Left ventricle myocardium inferior (tissue), 1 donor: ENCODE data around the gene PTH2. TPM values are rescaled to one million over a fixed set of nuclear protein-coding genes. Genes with fewer than 3 reads are reported as not detected.

Source experiments
- DNase-seq: peaks from one replicate; pipeline ENCODE4 v3.0.0-alpha.2; 2020
- H3K27ac ChIP-seq: fragments of 200-600 bp; replicated peaks from 2 replicates; pipeline ENCODE4 v1.8.0; 2021
- H3K27me3 ChIP-seq: fragments of 200-600 bp; 2 replicates; pipeline ENCODE4 v1.8.0; 2021; ENCODE audit warnings: low read depth
- H3K36me3 ChIP-seq: fragments of 200-600 bp; 2 replicates; pipeline ENCODE4 v1.8.0; 2021
- H3K4me1 ChIP-seq: fragments of 200-600 bp; 2 replicates; pipeline ENCODE4 v1.8.0; 2021
- H3K4me3 ChIP-seq: fragments of 200-600 bp; 2 replicates; pipeline ENCODE4 v1.8.0; 2021; ENCODE audit warnings: mild to moderate bottlenecking, moderate library complexity
- H3K9me3 ChIP-seq: fragments of 200-600 bp; replicated peaks from 2 replicates; pipeline ENCODE4 v1.8.0; 2021
- CTCF ChIP-seq: fragments of 200-600 bp; IDR thresholded peaks from 2 replicates; pipeline ENCODE4 v1.8.0; 2021; ENCODE audit warnings: antibody characterized with exemption, mild to moderate bottlenecking, borderline replicate concordance
- intact Hi-C: fragments of 100-400 bp; cut with micrococcal nuclease; formaldehyde crosslinking; loops from one replicate; pipeline ENCODE4 v1.11.0; 2022
- total RNA-seq: library from RNA; stranded (reverse); fragmentation: NEBNext Ultra II Directional; extraction: Animal tissue kit (Norgen Biotek cat#: 25700); gene quantifications from one replicate; pipeline ENCODE4 v1.2.1, GENCODE V29; 2021
- donor health status: DM: no; HTN: yes; CAD: no; lungs with severe emphysema.

PTH2 gene
- total RNA-seq, 1 donor from 2014 or later, result not detected

GRCh38 chr19:49433240-49433901 is 10.1 kb upstream of the PTH2 start:
- no peak overlapping the region for H3K27ac ChIP-seq
- H3K9me3 ChIP-seq, result no peaks in the 10 kb centered on the region
- TF ChIP-seq CTCF, result no peak
- H3K27me3 ChIP-seq, result peaks cover 100% of the 10 kb centered on the region
- intact Hi-C loops, result no loop called here
- H3K4me3 ChIP-seq, result no peak overlapping the region
- H3K36me3 ChIP-seq, result no peaks in the 10 kb centered on the region
- DNase-seq, result no peak
- peaks cover 4% of the 10 kb centered on the region for H3K4me1 ChIP-seq

DNA sequence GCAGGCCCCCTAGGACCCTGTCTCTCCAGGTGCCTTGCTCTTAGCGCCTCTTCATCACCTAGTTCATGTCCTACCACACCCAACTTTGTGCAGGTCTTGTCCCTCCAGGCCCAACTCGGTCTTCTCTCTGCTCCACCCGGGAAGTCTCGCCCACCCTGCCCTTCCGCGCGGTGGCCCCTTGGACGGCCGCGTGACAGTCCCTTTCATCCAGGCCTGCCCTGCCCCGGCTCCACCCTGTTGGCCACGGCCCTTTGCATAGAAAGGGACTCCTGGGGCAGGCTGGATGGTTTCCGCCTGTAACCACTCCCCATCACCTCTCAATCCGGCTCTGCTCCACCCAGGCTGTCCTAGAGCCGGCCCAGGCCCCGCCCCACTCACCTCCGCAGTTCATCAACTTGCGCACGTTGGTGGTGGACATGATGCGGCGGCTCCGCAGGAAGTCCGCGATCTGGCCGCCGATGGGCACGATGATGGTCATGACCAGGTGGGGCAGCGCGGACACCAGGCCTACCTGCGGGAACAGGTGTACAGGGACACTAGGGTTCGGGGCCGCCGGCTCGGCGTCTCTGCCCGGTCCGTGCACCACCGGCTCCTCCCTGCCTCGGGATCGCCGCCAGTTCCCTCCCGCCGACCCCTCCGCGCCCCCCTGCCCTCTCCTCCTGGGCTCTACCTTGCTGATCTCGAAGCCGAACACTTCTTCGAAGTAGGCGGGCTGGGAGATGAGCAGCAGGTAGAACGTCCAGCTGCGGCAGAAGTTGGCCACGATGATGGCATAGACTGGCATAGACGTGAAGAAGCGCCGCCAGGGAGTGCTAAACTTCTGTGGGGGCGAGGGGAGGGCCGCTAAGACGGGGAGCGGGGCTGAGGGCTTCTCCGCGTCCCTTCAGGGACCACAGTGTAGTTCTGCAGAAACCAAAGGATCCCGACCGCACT is 9.2 kb upstream of the PTH2 start:
- intact Hi-C loops, result no loop called here
- Histone ChIP-seq H3K27ac (no peak overlapping the region), H3K36me3 (no peaks in the 10 kb centered on the region), H3K27me3 (peaks cover 100% of the 10 kb centered on the region), H3K4me1 (peaks cover 12% of the 10 kb centered on the region), H3K4me3 (no peak overlapping the region), H3K9me3 (no peaks in the 10 kb centered on the region)
- no peak for TF ChIP-seq CTCF
- no peak for DNase-seq

GRCh38 chr19:49431330-49431749 is 8.1 kb upstream of the PTH2 start:
- TF ChIP-seq CTCF, result no peak
- intact Hi-C loops, result no loop called here
- Histone ChIP-seq H3K27ac (no peak overlapping the region), H3K4me3 (no peak overlapping the region), H3K27me3 (peaks cover 100% of the 10 kb centered on the region), H3K9me3 (no peaks in the 10 kb centered on the region), H3K36me3 (no peaks in the 10 kb centered on the region), H3K4me1 (peaks cover 13% of the 10 kb centered on the region)
- DNase-seq, result no peak

- no peaks in the 10 kb centered on the region for H3K36me3 ChIP-seq
- no peak overlapping the region for H3K4me3 ChIP-seq
- intact Hi-C loops, result no loop called here
- peaks cover 100% of the 10 kb centered on the region for H3K27me3 ChIP-seq
- TF ChIP-seq CTCF, result no peak
- DNase-seq, result no peak
- H3K27ac ChIP-seq, result no peak overlapping the region
- no peaks in the 10 kb centered on the region for H3K9me3 ChIP-seq
- H3K4me1 ChIP-seq, result peaks cover 18% of the 10 kb centered on the region
These were observed 7.6 kb upstream of the PTH2 start for GRCh38 chr19:49430678-49431329.

GRCh38 chr19:49430172-49430677 is 7.0 kb upstream of the PTH2 start:
- Histone ChIP-seq H3K27ac (no peak overlapping the region), H3K4me3 (no peak overlapping the region), H3K4me1 (peaks cover 18% of the 10 kb centered on the region), H3K9me3 (no peaks in the 10 kb centered on the region), H3K27me3 (peaks cover 100% of the 10 kb centered on the region), H3K36me3 (no peaks in the 10 kb centered on the region)
- no peak for DNase-seq
- no peak for TF ChIP-seq CTCF
- intact Hi-C loops, result no loop called here
